Astrocyte (in vitro differentiated cells and primary cell): ENCODE results near the gene CMIP.

ENCODE experiments used
- CTCF ChIP-seq: IDR thresholded peaks from 2 replicates; pipeline ENCODE4 v1.5.1; 2011; ENCODE audit warnings: low read depth, mild to moderate bottlenecking, inconsistent platforms, low read length, moderate library complexity; ENCODE audit not compliant: insufficient read depth
- EZH2 ChIP-seq: IDR thresholded peaks from 2 replicates; pipeline ENCODE4 v1.6.1; 2012; ENCODE audit warnings: mild to moderate bottlenecking, low read length, inconsistent platforms; ENCODE audit not compliant: insufficient read depth

- TF ChIP-seq CTCF (no peak), EZH2 (no peak)
Observed at GRCh38 chr16:81574168-81574567, 129.6 kb downstream of the CMIP start.
